Esophagus squamous epithelium (tissue), 4 donors: ENCODE measurements around the gene NRF1.

ENCODE experiments used
- POLR2A ChIP-seq, 4 donors: fragments of 450-650 bp; IDR thresholded peaks; one replicate each; pipeline ENCODE4 v1.6.1; 2017; ENCODE audit warnings: antibody characterized with exemption in 4 of 4, mild to moderate bottlenecking in 4 of 4, moderate library complexity in 3 of 4
- TF ChIP-seq, protein P1 (sequence below), 6 experiments: fragments of 450-650 bp in 4 of 6; fragments of 200-600 bp in 2 of 6; sonication (generic) in 2 of 6; IDR thresholded peaks; one replicate each; pipeline ENCODE4 v1.5.1; 2016 to 2019; ENCODE audit warnings: antibody characterized with exemption in 6 of 6, mild to moderate bottlenecking in 4 of 6, moderate library complexity in 4 of 6

DNA sequence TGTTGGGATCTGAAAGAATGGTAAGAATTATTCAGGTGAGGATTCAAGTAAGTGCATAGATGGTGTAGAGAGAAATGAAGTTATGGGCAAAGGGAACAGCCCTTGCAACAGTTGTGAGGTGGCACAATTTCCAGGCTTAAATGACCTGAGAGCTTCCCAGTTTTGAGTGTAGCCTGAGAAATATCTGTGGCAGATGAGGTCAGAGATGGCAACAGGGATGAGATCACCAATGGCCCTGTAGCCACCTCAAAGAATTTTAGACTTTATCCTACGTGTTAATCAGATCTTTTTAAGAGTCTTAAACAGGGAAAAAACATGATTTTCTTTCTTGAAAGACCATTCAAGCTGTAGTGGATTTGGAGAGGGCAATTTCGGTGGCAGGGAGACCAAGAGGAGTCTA lies 1.9 kb upstream of the NRF1 start:
- TF ChIP-seq, protein P1, sequence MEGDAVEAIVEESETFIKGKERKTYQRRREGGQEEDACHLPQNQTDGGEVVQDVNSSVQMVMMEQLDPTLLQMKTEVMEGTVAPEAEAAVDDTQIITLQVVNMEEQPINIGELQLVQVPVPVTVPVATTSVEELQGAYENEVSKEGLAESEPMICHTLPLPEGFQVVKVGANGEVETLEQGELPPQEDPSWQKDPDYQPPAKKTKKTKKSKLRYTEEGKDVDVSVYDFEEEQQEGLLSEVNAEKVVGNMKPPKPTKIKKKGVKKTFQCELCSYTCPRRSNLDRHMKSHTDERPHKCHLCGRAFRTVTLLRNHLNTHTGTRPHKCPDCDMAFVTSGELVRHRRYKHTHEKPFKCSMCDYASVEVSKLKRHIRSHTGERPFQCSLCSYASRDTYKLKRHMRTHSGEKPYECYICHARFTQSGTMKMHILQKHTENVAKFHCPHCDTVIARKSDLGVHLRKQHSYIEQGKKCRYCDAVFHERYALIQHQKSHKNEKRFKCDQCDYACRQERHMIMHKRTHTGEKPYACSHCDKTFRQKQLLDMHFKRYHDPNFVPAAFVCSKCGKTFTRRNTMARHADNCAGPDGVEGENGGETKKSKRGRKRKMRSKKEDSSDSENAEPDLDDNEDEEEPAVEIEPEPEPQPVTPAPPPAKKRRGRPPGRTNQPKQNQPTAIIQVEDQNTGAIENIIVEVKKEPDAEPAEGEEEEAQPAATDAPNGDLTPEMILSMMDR (IDR thresholded peaks at IDR 0.05) = no peak
- TF ChIP-seq POLR2A (IDR thresholded peaks at IDR 0.05) = no peak
